ENCODE data around the gene CBFA2T2. TPM values are rescaled to one million over a fixed set of nuclear protein-coding genes. Genes with fewer than 3 reads are reported as not detected.

Gene CBFA2T2
- 1.7 and 2.1 TPM in 2 replicates for total RNA-seq

DNA sequence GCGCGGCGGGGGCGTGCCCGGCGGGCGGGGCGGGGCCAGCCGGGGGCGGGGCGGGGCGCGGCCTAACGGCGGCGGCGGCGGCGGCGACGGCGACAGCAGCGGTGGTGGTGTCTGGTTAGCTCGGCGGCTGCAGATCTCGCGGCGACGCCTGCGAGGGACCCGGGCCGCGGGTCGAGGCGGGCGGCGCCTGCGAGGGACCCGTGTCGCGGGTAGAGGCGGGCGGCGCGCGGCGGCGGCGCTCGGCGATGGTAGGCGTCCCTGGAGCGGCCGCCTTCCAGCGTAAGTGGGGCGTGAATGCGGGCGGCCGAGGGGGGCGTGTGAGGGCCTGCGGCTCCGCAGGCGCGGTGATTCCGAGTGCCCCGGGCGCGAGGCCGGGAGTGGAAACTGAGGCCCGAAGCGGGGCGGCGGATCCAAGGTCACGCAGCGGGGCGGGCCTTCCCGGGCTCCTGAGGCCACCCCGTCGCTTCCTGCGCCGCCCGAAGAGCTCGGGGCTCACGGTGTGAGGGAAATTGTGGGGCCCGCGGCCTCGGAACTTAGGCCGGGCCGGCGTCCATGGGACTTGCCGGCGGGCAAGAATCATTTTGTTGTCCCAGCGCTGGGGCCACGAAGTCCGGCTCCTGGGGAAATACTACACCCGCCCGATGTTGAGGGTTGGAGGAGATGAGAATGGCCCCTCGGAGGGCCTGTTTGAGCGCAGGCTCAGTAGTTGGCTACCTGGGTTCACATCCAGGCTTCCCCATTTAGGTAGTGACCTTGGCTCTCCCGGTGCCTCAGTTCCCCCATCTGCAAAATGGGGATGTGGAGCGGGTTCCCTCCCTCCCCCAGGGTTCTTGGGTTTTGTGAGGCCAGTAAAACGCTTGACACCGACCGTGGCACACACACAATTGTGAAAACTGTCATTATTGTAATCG, at the start of gene CBFA2T2:
Gene CBFA2T2, plus strand, starts transcription at position 74 of the 911 bp plus-strand sequence. Its CDS starts 172 bp downstream, at position 246.

DNA sequence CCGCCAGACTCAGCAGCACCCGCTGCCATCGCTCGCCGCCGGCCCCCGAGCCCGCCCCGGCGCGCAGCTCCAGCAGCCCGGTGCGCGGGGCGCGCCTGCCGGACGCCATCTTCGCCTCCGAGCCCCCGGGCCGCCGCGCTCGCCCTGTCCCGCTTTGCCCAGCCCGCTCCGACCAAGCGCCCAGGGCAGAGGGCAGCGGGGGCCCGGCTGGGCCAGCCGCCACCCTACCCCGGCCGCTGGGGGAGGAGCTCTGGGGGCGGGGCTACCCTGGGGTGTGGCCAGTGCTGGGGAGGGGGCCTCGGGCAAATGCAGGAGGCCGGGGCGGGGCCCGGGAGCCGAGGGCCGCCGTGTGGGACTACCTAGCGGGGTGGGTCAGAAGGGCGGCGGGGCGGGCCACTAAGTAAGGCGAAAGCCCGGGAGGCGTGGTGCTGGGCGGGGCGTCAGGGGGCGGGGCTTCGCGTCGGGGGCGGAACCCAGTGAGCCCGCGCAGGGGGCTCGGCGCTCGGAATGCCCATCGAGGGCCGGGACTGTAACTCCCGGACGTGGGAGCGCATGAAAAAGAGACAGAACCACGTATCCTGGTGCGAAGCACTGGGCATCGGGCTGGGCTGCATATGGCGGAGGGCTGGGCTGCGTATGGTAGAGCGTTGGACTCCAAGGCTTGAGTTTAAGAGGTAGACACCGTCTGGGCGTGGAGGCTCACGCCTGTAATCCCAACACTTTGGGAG, 46.2 kb upstream of the CBFA2T2 start, which contains the start of gene SNTA1:
Gene SNTA1, minus strand, starts transcription at position 252 of the 728 bp plus-strand sequence. Its CDS starts 143 bp downstream, at position 109.

DNA sequence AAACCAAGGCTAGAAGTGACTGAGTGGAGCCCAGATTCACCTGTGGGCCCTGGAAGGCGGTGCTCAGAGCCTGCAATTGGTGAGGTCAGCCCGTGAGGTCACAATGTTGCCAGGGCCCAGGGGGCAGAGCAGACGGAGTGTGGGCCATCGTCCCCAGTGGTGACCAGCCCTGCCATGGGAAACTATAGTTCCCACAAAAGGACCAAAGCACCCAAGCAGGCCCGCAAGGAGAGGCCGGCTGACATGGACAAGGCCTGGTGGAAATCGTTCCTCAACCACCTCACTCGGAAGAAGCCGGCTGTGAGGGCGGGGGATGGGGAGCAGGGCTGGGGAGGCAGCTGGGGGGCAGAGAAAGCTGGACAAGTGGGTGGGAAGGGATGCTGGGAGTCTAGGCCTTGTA, 172.3 kb downstream of the CBFA2T2 start, which contains the start of gene C20orf144:
Gene C20orf144, plus strand, starts transcription at position 156 of the 400 bp plus-strand sequence. Its CDS starts 19 bp downstream, at position 175.

DNA sequence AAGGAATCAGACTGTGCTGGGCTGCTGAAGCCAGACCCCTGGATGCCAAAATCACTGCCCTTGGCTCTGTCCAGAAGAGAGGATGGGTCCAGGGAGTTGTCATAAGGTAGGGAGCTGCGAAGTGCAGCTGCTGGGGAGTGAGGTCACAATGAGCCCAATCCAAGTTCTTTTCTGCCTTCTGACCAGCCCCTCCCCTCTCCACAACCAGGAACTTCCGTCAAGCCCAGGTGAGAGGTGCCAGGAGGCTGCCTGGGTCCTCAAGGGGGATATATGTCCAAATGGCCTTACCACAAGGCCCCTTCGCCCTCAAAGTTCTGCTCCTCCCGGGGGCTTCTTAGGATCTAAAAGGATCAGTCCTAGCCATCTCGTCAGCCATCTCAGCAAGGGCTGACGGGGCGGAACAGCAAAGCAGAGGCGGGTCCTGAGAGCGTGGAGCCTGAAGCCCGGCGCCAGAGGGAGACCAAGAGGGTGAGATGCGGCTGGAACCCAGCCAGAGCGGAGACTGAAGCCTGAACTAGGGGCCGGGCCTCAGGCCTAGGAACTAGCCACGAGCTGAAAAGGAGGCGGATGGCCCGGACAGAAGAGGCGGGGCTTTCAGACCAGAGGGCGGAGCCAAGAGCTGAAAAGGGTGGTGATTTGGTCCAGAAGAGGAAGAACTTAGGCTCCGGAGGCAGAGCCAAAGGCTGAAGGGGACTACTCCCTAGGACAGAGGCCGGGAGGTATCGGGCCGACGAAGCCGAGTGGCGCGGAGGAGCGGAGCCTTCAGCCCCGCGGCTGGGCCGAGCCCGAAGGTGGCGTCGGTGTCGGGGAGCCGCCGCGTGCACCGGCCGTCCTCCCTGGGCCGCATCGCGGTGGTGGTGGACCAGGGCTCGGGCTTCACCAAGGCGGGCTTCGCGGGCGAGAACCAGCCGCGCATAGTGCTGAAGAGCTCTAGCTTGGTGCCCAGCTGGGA, 176.7 kb downstream of the CBFA2T2 start, which contains the start of gene ACTL10:
Gene ACTL10, plus strand, starts transcription at position 651 of the 952 bp plus-strand sequence. CDS start 555 bp downstream, outside the sequence.

DNA sequence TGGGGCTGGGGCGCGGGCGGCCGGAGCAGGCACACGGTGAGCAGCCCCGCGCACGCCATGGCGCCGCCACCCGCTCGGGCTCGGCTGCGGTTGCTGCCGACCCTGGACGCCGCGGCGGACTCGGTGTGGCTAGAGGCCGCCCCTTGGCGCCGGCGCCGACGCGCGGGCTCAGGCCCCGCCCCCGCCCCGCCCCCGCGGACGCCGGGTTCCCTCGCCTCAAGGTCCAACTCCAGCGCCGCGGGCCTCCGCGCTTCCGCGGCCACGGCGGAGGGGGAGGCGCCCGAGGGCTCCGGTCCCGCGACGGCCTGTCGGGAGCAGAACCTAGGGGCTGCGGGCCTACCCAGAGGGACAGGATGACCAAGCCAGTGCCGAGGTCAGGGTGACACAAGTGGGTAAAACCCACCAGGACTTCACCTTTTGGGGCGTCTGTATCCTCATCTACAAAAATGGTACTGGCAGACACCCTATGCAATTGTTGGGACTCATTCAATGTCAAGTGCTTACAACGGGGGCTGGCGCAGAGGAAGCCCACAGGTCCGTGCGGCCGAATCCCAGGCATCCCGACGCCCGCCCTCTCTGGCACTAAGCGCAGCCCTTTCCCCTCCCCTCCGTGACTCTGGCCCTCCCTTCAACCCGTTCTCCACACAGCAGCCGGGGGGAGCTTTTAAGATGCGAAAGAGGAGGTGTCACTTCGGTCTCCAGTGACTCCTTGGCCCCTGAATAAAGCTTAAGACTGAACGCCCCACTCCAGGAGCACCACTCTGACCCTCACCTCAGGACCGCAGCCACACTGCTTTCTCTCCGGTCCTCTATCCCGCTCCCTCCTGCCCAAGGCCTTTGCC, 184.6 kb downstream of the CBFA2T2 start, which contains the start of gene NECAB3:
Gene NECAB3, minus strand, starts transcription at position 135 of the 842 bp plus-strand sequence. Its CDS starts 76 bp downstream, at position 59.

DNA sequence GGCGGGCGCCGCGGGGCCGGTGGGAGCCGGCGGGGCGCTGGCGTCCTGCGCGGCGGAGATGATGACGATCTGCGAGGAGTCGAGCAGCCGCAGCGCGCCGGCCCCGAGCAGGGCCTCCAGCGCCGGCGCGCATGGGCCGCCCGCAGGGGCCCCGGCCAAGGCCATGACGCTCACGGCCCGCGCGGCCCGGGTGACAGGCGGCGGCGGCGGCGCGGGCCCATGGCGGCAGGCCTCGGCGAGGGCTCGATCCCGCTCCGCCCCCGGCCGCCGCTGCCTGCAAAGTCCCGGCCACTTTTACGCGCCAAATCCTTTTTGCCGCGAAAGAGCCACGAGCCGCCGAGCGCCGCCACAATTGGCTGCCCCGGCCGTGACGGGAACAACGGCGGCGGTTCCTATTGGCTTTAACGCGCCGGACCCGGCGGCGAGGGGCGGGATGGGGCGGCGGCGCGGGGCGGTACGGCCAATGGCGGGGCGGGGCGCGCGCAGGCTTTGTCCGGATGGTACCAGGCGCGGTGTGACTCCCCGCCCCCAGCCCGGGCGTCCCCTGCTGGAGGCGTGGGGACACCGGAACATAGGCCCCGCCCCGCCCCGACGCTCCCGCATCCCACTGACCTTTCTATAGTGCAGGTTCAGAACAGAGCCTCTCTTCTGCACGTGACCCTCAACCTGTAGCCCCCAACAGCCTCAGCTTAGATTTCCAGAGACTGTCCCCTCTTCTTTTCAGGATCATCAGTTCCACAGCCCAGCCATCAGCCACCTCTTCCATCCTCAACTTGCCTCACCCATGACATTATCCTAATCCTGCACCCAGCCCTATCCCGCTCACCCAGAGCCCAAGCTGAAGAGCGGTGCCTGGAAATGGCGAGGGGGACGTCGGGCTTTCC, 196.4 kb downstream of the CBFA2T2 start, which contains the start of gene E2F1:
Gene E2F1, minus strand, starts transcription at position 286 of the 884 bp plus-strand sequence. Its CDS starts 121 bp downstream, at position 165.

Other genes with a start within 250 kb of the CBFA2T2 start
- not detected in 2 replicates for gene BPIFB1, start 206.9 kb upstream of the CBFA2T2 start, total RNA-seq
- 21.2 and 24.4 TPM in 2 replicates for gene CDK5RAP1, start 88.6 kb upstream of the CBFA2T2 start, total RNA-seq
- 16.8 and 16.9 TPM in 2 replicates for gene SNTA1, start 46.3 kb upstream of the CBFA2T2 start, total RNA-seq
- 0.30 and 0.84 TPM in 2 replicates for gene C20orf144, start 172.2 kb downstream of the CBFA2T2 start, total RNA-seq
- gene ACTL10, start 176.8 kb downstream of the CBFA2T2 start, total RNA-seq: 2.0 and 2.1 TPM in 2 replicates
- gene NECAB3, start 184.3 kb downstream of the CBFA2T2 start, total RNA-seq: 15.1 and 20.7 TPM in 2 replicates
- 16.8 and 19.5 TPM in 2 replicates for gene E2F1, start 196.3 kb downstream of the CBFA2T2 start, total RNA-seq
- gene PXMP4, start 230.2 kb downstream of the CBFA2T2 start, total RNA-seq: 8.5 and 10.4 TPM in 2 replicates
- 1.3 and 1.9 TPM in 2 replicates for gene ZNF341, start 241.9 kb downstream of the CBFA2T2 start, total RNA-seq